Left ventricle myocardium inferior (tissue), 1 donor: ENCODE results near the gene TLCD2. TPM values are rescaled to one million over a fixed set of nuclear protein-coding genes. Genes with fewer than 3 reads are reported as not detected.
A peak's percentile ranks its signal among the peaks of the same experiment; 100 is the strongest.

Experiments used
- DNase-seq: peaks from one replicate; pipeline ENCODE4 v3.0.0-alpha.2; 2020
- H3K27ac ChIP-seq: fragments of 200-600 bp; replicated peaks from 2 replicates; pipeline ENCODE4 v1.8.0; 2021
- H3K27me3 ChIP-seq: fragments of 200-600 bp; 2 replicates; pipeline ENCODE4 v1.8.0; 2021; ENCODE audit warnings: low read depth
- H3K36me3 ChIP-seq: fragments of 200-600 bp; 2 replicates; pipeline ENCODE4 v1.8.0; 2021
- H3K4me1 ChIP-seq: fragments of 200-600 bp; 2 replicates; pipeline ENCODE4 v1.8.0; 2021
- H3K4me3 ChIP-seq: fragments of 200-600 bp; 2 replicates; pipeline ENCODE4 v1.8.0; 2021; ENCODE audit warnings: mild to moderate bottlenecking, moderate library complexity
- H3K9me3 ChIP-seq: fragments of 200-600 bp; replicated peaks from 2 replicates; pipeline ENCODE4 v1.8.0; 2021
- intact Hi-C: fragments of 100-400 bp; cut with micrococcal nuclease; formaldehyde crosslinking; loops from one replicate; pipeline ENCODE4 v1.11.0; 2022
- total RNA-seq: library from RNA; stranded (reverse); fragmentation: NEBNext Ultra II Directional; extraction: Animal tissue kit (Norgen Biotek cat#: 25700); gene quantifications from one replicate; pipeline ENCODE4 v1.2.1, GENCODE V29; 2021
- TF ChIP-seq, protein P1 (sequence below): fragments of 200-600 bp; IDR thresholded peaks from 2 replicates; pipeline ENCODE4 v1.8.0; 2021; ENCODE audit warnings: antibody characterized with exemption, mild to moderate bottlenecking, borderline replicate concordance
- donor health status: DM: no; HTN: yes; CAD: no; lungs with severe emphysema.

TLCD2 gene
- total RNA-seq, 1 donor from 2014 or later = 1.8 TPM

DNA sequence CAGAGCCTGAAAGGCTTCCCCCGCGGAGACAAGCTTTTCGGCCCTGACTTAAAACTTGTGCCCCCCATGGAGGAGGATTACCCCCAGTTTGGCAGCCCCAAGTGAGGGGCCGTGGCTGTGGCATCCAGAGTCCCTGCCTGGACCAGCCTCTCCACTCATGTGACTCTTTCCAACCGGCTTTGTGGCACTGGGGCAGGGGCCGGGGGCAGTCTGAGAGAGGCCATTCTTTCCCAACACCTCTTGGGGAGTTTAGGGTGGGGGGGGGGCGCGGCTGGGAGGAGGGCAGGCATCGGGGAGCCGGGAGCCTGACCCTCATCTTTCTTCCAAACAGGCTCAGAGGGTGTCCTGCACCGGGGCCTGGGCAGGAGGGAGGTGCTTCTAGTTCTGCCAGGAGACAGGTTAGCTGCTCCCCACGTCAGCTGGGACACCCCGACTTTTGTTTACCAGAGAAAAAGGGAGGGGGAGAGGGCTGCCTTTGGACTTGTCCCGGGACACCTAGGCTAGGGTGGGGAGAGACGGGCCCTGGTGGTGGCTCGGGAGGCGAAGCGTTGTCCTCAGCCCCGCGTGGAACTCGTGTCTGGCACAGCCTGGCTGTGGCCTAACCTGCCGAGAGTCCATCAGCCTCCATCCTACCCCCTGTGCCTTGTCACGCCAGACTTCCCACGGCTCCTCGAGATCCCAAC, 44.4 kb upstream of the TLCD2 start:
- H3K27ac ChIP-seq = no peak overlapping the region
- no peaks in the 10 kb centered on the region for H3K9me3 ChIP-seq
- H3K27me3 ChIP-seq = peaks cover 5% of the 10 kb centered on the region
- H3K4me3 ChIP-seq = no peak overlapping the region
- TF ChIP-seq, protein P1, sequence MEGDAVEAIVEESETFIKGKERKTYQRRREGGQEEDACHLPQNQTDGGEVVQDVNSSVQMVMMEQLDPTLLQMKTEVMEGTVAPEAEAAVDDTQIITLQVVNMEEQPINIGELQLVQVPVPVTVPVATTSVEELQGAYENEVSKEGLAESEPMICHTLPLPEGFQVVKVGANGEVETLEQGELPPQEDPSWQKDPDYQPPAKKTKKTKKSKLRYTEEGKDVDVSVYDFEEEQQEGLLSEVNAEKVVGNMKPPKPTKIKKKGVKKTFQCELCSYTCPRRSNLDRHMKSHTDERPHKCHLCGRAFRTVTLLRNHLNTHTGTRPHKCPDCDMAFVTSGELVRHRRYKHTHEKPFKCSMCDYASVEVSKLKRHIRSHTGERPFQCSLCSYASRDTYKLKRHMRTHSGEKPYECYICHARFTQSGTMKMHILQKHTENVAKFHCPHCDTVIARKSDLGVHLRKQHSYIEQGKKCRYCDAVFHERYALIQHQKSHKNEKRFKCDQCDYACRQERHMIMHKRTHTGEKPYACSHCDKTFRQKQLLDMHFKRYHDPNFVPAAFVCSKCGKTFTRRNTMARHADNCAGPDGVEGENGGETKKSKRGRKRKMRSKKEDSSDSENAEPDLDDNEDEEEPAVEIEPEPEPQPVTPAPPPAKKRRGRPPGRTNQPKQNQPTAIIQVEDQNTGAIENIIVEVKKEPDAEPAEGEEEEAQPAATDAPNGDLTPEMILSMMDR = no peak
- no peak for DNase-seq
- H3K36me3 ChIP-seq = no peaks in the 10 kb centered on the region
- intact Hi-C loops = no loop called here
- no peaks in the 10 kb centered on the region for H3K4me1 ChIP-seq

DNA sequence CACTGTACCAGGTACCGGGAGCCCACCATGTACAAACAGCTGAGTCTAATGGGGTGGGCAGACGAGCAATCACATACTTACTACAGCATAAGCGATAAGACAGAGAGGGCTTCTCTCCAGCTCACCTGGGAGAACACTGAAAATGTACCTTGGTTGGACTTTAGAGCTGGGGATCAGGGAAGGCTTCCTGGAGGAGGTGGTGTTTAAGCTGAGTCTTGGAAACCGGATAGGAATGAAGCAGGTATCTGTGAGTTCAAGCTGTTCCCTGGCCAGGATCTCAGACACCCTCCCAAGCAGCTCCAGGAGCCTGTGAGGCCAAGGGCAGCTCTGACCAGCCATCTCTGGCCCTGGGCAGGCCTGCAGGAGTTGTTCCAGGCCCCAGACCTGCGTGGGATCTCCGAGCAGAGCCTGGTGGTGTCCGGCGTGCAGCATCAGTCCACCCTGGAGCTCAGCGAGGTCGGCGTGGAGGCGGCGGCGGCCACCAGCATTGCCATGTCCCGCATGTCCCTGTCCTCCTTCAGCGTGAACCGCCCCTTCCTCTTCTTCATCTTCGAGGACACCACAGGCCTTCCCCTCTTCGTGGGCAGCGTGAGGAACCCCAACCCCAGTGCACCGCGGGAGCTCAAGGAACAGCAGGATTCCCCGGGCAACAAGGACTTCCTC, 43.7 kb upstream of the TLCD2 start:
- no peak overlapping the region for H3K4me3 ChIP-seq
- no peaks in the 10 kb centered on the region for H3K4me1 ChIP-seq
- peaks cover 5% of the 10 kb centered on the region for H3K27me3 ChIP-seq
- no peak for DNase-seq
- H3K36me3 ChIP-seq = no peaks in the 10 kb centered on the region
- intact Hi-C loops = no loop called here
- no peak overlapping the region for H3K27ac ChIP-seq
- H3K9me3 ChIP-seq = no peaks in the 10 kb centered on the region
- TF ChIP-seq, protein P1 = no peak

DNA sequence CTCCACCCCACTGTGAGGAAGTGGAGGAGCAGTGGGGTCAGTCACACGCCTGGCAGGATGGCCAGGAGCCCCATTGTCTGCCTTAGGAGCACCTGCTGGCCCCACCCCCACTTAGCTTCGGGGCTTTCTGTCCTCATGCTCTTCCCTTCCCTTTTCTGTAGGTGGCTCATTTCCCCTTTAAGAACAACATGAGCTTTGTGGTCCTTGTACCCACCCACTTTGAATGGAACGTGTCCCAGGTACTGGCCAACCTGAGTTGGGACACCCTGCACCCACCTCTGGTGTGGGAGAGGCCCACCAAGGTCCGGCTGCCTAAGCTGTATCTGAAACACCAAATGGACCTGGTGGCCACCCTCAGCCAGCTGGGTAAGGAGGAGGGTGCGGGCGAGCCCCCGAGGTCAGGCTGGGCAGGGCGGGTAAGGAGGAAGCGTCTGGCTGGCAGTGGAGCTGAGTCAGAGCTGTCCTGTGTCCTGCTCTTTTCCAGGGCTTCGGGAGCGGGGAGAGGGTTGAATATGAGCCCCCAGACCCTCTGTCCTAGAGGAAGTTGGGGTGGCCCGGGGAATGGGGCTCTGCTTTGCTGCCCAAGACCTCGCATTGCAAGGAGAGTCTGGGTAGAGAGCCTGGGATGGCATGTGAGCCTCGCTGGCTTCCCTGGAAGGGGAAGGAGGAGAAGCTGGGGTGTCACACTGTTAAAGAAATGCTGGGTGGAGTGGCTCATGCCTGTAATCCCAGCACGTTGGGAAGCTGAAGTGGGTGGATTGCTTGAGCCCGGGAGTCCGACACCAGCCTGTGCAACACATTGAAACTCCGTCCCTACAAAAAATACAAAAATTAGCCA, 42.5 kb upstream of the TLCD2 start:
- Histone ChIP-seq H3K4me3 (no peak overlapping the region), H3K4me1 (no peaks in the 10 kb centered on the region), H3K36me3 (no peaks in the 10 kb centered on the region), H3K9me3 (no peaks in the 10 kb centered on the region), H3K27ac (peak overlapping the region; percentile 39), H3K27me3 (peaks cover 5% of the 10 kb centered on the region)
- DNase-seq = no peak
- TF ChIP-seq, protein P1 = no peak
- intact Hi-C loops = no loop called here

DNA sequence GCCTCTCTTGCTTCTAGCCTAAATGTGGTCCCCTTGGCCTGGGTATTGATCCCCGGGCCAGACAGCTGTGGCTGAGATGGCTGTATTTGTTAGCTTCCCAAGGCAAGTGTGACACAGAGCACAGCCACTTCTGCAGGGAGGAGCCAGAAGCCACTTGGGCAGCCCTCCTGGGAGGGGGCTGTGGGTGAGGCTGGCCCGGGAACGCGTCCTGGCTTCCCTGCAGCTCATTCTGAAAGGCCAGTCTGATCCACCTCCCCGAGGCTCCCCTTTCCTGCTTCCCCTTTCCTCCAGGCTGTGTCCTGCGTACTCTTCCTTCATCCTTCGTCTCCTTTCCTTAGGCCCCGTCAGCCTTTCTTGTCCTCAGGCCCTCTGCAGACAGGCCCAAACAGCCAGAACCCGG, 40.5 kb upstream of the TLCD2 start:
- TF ChIP-seq, protein P1 = no peak
- Histone ChIP-seq H3K36me3 (no peaks in the 10 kb centered on the region), H3K4me3 (no peak overlapping the region), H3K9me3 (no peaks in the 10 kb centered on the region), H3K27me3 (peaks cover 5% of the 10 kb centered on the region), H3K27ac (no peak overlapping the region), H3K4me1 (peaks cover 10% of the 10 kb centered on the region)
- DNase-seq = no peak
- intact Hi-C loops = no loop called here

DNA sequence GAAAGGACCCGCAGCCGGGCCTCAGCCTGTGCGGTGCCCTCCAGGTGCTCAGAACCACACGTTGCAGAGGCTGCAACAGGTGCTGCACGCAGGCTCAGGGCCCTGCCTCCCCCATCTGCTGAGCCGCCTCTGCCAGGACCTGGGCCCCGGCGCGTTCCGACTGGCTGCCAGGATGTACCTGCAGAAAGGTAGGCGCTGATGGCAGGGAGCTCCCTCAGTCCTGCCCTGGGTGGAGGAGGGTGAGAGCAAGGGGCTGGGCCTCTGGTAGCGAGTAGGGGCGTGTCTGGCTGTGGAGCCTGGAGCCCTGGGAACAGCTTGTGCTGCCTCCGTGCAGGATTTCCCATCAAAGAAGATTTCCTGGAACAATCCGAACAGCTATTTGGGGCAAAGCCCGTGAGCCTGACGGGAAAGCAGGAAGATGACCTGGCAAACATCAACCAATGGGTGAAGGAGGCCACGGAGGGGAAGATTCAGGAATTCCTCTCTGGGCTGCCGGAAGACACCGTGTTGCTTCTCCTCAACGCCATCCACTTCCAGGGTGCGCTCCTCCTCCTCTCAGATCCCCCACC, 36.9 kb upstream of the TLCD2 start:
- Histone ChIP-seq H3K36me3 (no peaks in the 10 kb centered on the region), H3K9me3 (no peaks in the 10 kb centered on the region), H3K27ac (peak overlapping the region; percentile 62), H3K4me3 (no peak overlapping the region), H3K27me3 (no peaks in the 10 kb centered on the region), H3K4me1 (peaks cover 10% of the 10 kb centered on the region)
- intact Hi-C loops = no loop called here
- no peak for DNase-seq
- TF ChIP-seq, protein P1 = no peak
